Ureter (tissue), 1 donor: ENCODE results near the gene SLC6A18. TPM values are rescaled to one million over a fixed set of nuclear protein-coding genes. Genes with fewer than 3 reads are reported as not detected.

Experiments used
- DNase-seq: peaks from one replicate; pipeline ENCODE4 v3.0.0-alpha.2; 2020; ENCODE audit warnings: low spot score
- total RNA-seq: library from RNA; stranded (reverse); gene quantifications from one replicate; pipeline ENCODE4 v1.2.4, GENCODE V29; 2023
- donor health status: DM: yes; HTN: yes; CAD: no.

SLC6A18 gene
- total RNA-seq, 1 donor from 2014 or later, result not detected

GRCh38 chr5:1231354-1231905, 6.2 kb downstream of the SLC6A18 start:
- no peak for DNase-seq

- no peak for DNase-seq
Measured at GRCh38 chr5:1232780-1233179, 7.6 kb downstream of the SLC6A18 start.

- no peak for DNase-seq
Measured at GRCh38 chr5:1235379-1235778, 10.2 kb downstream of the SLC6A18 start.

- DNase-seq, result no peak
Measured at GRCh38 chr5:1235838-1236237, 10.7 kb downstream of the SLC6A18 start.

- DNase-seq, result no peak
Measured at GRCh38 chr5:1239505-1240251, 14.5 kb downstream of the SLC6A18 start.

- DNase-seq, result no peak
Measured at GRCh38 chr5:1240496-1241260, 15.5 kb downstream of the SLC6A18 start.

GRCh38 chr5:1241509-1242080, 16.4 kb downstream of the SLC6A18 start:
- DNase-seq, result no peak

- DNase-seq, result no peak
Measured at GRCh38 chr5:1242733-1243486, 17.7 kb downstream of the SLC6A18 start.

- no peak for DNase-seq
Measured at GRCh38 chr5:1243487-1244130, 18.4 kb downstream of the SLC6A18 start.

- DNase-seq, result no peak
Measured at GRCh38 chr5:1244255-1244654, 19.1 kb downstream of the SLC6A18 start.

GRCh38 chr5:1244976-1245375, 19.8 kb downstream of the SLC6A18 start:
- no peak for DNase-seq

- no peak for DNase-seq
Measured at GRCh38 chr5:1245905-1246576, 20.9 kb downstream of the SLC6A18 start.

GRCh38 chr5:1246711-1247431, 21.7 kb downstream of the SLC6A18 start:
- DNase-seq, result no peak

- no peak for DNase-seq
Measured at GRCh38 chr5:1247811-1248210, 22.6 kb downstream of the SLC6A18 start.

GRCh38 chr5:1249366-1250280, 24.4 kb downstream of the SLC6A18 start:
- DNase-seq, result no peak

GRCh38 chr5:1251678-1252580, 26.7 kb downstream of the SLC6A18 start:
- no peak for DNase-seq

GRCh38 chr5:1252681-1253080, 27.5 kb downstream of the SLC6A18 start:
- no peak for DNase-seq
